Colon (tissue), 2 donors: ENCODE measurements around the gene DHRSX.
"Not testable (repeated sequence)": the region's sequence is repeated elsewhere in the genome, so short reads cannot be mapped to it uniquely, and the experiment has no call there.

ENCODE experiments used
- FAIRE-seq: peaks from 2 replicates; lab custom pipeline; 2012; peaks lifted over from hg19 to GRCh38; lab: Jason Lieb, UNC
- donor health status: control.
- donor health status: control.

The DHRSX gene

GRCh38 chrX:2497961-2498780 is 2.6 kb downstream of the DHRSX start:
- FAIRE-seq, result no peak

GRCh38 chrX:2495595-2495994 is 5.2 kb downstream of the DHRSX start:
- no peak for FAIRE-seq

GRCh38 chrX:2492531-2493218 is 8.1 kb downstream of the DHRSX start:
- FAIRE-seq, result no peak

GRCh38 chrX:2490634-2491033 is 10.1 kb downstream of the DHRSX start:
- FAIRE-seq, result no peak

- FAIRE-seq, result no peak
Measured at GRCh38 chrX:2489446-2490445, 11.0 kb downstream of the DHRSX start.

- FAIRE-seq, result no peak
Measured at GRCh38 chrX:2488621-2489285, 12.0 kb downstream of the DHRSX start.

GRCh38 chrX:2487366-2487765 is 13.4 kb downstream of the DHRSX start:
- no peak for FAIRE-seq

GRCh38 chrX:2486476-2487133 is 14.2 kb downstream of the DHRSX start:
- FAIRE-seq, result no peak

GRCh38 chrX:2485789-2486345 is 14.9 kb downstream of the DHRSX start:
- FAIRE-seq, result no peak

GRCh38 chrX:2484721-2485648 is 15.8 kb downstream of the DHRSX start:
- FAIRE-seq, result no peak

- FAIRE-seq, result no peak
Measured at GRCh38 chrX:2484256-2484655, 16.5 kb downstream of the DHRSX start.

GRCh38 chrX:2483398-2484060 is 17.2 kb downstream of the DHRSX start:
- FAIRE-seq, result no peak

GRCh38 chrX:2481597-2481996 is 19.2 kb downstream of the DHRSX start:
- FAIRE-seq, result not testable (repeated sequence)

- FAIRE-seq, result not testable (repeated sequence)
Measured at GRCh38 chrX:2479982-2480381, 20.8 kb downstream of the DHRSX start.

- no peak for FAIRE-seq
Measured at GRCh38 chrX:2479420-2479780, 21.4 kb downstream of the DHRSX start.

GRCh38 chrX:2478546-2479419 is 22.0 kb downstream of the DHRSX start:
- FAIRE-seq, result no peak

GRCh38 chrX:2477313-2477712 is 23.5 kb downstream of the DHRSX start:
- FAIRE-seq, result not testable (repeated sequence)
